Upper lobe of left lung (tissue), 6 donors: ENCODE measurements around the gene GSN. TPM values are rescaled to one million over a fixed set of nuclear protein-coding genes. Genes with fewer than 3 reads are reported as not detected.

Source experiments
- ATAC-seq, 2 donors: fragments of 200-7000 bp; cut with Tn5 transposase; one replicate each; pipeline ENCODE4 v1.9.1; 2022; ENCODE audit warnings: mild to moderate bottlenecking in 2 of 2, moderate library complexity in 2 of 2; ENCODE audit not compliant: low FRiP score in 2 of 2
- DNase-seq, 2 donors: peaks; one replicate each; pipeline ENCODE4 v3.0.0-alpha.2; 2019 to 2020
- H3K27ac ChIP-seq, 4 donors: fragments of 200-600 bp; sonication (generic); one replicate each; pipeline ENCODE4 v1.5.1; 2016 to 2019
- H3K27me3 ChIP-seq, 4 donors: fragments of 200-600 bp; sonication (generic); one replicate each; pipeline ENCODE4 v1.5.1; 2017 to 2019
- H3K36me3 ChIP-seq, 4 donors: fragments of 200-600 bp; sonication (generic); one replicate each; pipeline ENCODE4 v1.5.1; 2016 to 2019
- H3K4me1 ChIP-seq, 4 donors: fragments of 200-600 bp; sonication (generic); one replicate each; pipeline ENCODE4 v1.5.1; 2018 to 2019
- H3K4me3 ChIP-seq, 4 donors: fragments of 200-600 bp; sonication (generic); one replicate each; pipeline ENCODE4 v1.5.1; 2017 to 2019; ENCODE audit warnings: mild to moderate bottlenecking in 2 of 4, moderate library complexity in 1 of 4
- H3K9me3 ChIP-seq, 4 donors: fragments of 200-600 bp; sonication (generic); one replicate each; pipeline ENCODE4 v1.5.1; 2018 to 2019
- CTCF ChIP-seq, 6 experiments: fragments of 450-650 bp in 4 of 6; fragments of 200-600 bp in 2 of 6; sonication (generic) in 2 of 6; IDR thresholded peaks; one replicate each; pipeline ENCODE4 v1.5.1; 2016 to 2019; ENCODE audit warnings: antibody characterized with exemption in 6 of 6
- EP300 ChIP-seq, 4 donors: sonication (generic); formaldehyde crosslinking; IDR thresholded peaks; one replicate each; pipeline ENCODE4 v1.5.1; 2017; ENCODE audit warnings: antibody characterized with exemption in 4 of 4, control low read depth in 2 of 4
- POLR2A ChIP-seq, 4 donors: fragments of 450-650 bp; IDR thresholded peaks; one replicate each; pipeline ENCODE4 v1.5.1; 2016 to 2017; ENCODE audit warnings: antibody characterized with exemption in 4 of 4, mild to moderate bottlenecking in 2 of 4
- POLR2AphosphoS5 ChIP-seq, 2 donors: sonication (generic); formaldehyde crosslinking; IDR thresholded peaks; one replicate each; pipeline ENCODE4 v1.5.1; 2017; ENCODE audit warnings: antibody characterized with exemption in 2 of 2
- WGBS, 2 donors: methylation state at CpG; one replicate each; pipeline ENCODE4 v1.1.5; 2017 to 2018; 5-methylcytosine and 5-hydroxymethylcytosine counted together
- total RNA-seq, 6 donors: library from RNA; depleted of rRNA in 4 of 6; stranded (reverse); fragments of >200 nt in 4 of 6; gene quantifications; one replicate each; pipeline versions ENCODE4 v1.1.0 to v1.2.1, GENCODE V29; 2016 to 2021
- donor health status: DM: no; HTN: no; CAD: no; lungs with moderate emphysema.
- donor health status: DM: no; HTN: yes; CAD: no; lungs with severe emphysema.

The GSN gene
- total RNA-seq, 6 donors from 2014 or later, result 217 to 935 (median 648) TPM

DNA sequence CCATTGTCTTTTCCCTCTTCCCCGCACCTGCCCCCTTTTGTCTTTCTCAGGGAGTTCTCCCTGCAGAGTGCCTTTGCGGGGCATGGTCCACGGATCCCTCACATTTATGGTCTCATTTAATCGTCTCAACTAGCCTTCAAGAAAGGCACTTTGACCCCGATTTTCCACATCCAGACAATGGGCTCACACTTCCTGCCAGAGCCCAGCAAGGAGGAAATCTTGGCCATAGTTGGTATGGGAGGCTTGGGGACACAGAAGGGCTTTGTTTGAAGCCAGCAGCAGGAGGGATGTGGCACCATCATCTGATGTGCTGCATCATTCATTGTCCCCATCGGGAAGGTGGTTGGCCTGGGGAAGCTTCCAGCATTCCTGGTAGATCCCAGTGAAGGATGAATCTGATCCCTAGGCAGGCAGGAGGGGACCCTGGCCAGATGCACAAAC lies 24.9 kb downstream of the GSN start:
- TF ChIP-seq POLR2AphosphoS5 (IDR thresholded peaks at IDR 0.05) (no peak), EP300 (IDR thresholded peaks at IDR 0.05) (no peak), POLR2A (IDR thresholded peaks at IDR 0.05) (no peak), CTCF (IDR thresholded peaks at IDR 0.05) (no peak)
- Histone ChIP-seq H3K36me3 (no peaks in the 10 kb centered on the region), H3K27me3 (no peaks in the 10 kb centered on the region), H3K9me3 (no peaks in the 10 kb centered on the region), H3K27ac (peak overlapping the region in 3 of 4 donors; percentile 1 to 88 (median 32)), H3K4me3 (no peak overlapping the region), H3K4me1 (peaks cover 63 to 74% (median 69%) of the 10 kb centered on the region in 4 donors)
- no peak for DNase-seq
- WGBS, 2 donors, result 86 to 90% methylated on average over 5 to 6 of the region's 6 CpGs
- ATAC-seq, result no peak

- no peaks in the 10 kb centered on the region for H3K27me3 ChIP-seq
- ATAC-seq (no peak), DNase-seq (peak in 1 of 2 donors; percentile 47)
- H3K4me1 ChIP-seq, result peaks cover 63 to 74% (median 69%) of the 10 kb centered on the region in 4 donors
- 80 to 83% methylated on average over 2 to 6 of the region's 6 CpGs for WGBS, 2 donors
- H3K36me3 ChIP-seq, result no peaks in the 10 kb centered on the region
- no peaks in the 10 kb centered on the region for H3K9me3 ChIP-seq
- H3K4me3 ChIP-seq, result peak overlapping the region in 1 of 4 donors; percentile 5
- H3K27ac ChIP-seq, result peak overlapping the region; percentile 56 to 92 (median 88)
- no peak for TF ChIP-seq CTCF (IDR thresholded peaks at IDR 0.05)
- TF ChIP-seq EP300 (IDR thresholded peaks at IDR 0.05), result no peak
- no peak for TF ChIP-seq POLR2A (IDR thresholded peaks at IDR 0.05)
- no peak for TF ChIP-seq POLR2AphosphoS5 (IDR thresholded peaks at IDR 0.05)
These were observed 26.3 kb downstream of the GSN start for GRCh38 chr9:121294151-121294743.

GRCh38 chr9:121294866-121295661 lies 27.1 kb downstream of the GSN start:
- Histone ChIP-seq H3K27ac (peak overlapping the region; percentile 56 to 92 (median 88)), H3K36me3 (no peaks in the 10 kb centered on the region), H3K9me3 (no peaks in the 10 kb centered on the region), H3K4me3 (peak overlapping the region in 1 of 4 donors; percentile 5), H3K4me1 (peaks cover 55 to 74% (median 64%) of the 10 kb centered on the region in 4 donors), H3K27me3 (no peaks in the 10 kb centered on the region)
- WGBS, 2 donors, result 77 to 84% methylated on average over 13 of the region's 13 CpGs
- ATAC-seq (peak; percentile 28 to 59), DNase-seq (peak in 1 of 2 donors; percentile 80)
- TF ChIP-seq POLR2AphosphoS5 (IDR thresholded peaks at IDR 0.05) (peak in 1 of 2 donors; percentile 68), EP300 (IDR thresholded peaks at IDR 0.05) (peak in 1 of 4 donors; percentile 75), POLR2A (IDR thresholded peaks at IDR 0.05) (peak in 1 of 4 donors; percentile 27), CTCF (IDR thresholded peaks at IDR 0.05) (no peak)

DNA sequence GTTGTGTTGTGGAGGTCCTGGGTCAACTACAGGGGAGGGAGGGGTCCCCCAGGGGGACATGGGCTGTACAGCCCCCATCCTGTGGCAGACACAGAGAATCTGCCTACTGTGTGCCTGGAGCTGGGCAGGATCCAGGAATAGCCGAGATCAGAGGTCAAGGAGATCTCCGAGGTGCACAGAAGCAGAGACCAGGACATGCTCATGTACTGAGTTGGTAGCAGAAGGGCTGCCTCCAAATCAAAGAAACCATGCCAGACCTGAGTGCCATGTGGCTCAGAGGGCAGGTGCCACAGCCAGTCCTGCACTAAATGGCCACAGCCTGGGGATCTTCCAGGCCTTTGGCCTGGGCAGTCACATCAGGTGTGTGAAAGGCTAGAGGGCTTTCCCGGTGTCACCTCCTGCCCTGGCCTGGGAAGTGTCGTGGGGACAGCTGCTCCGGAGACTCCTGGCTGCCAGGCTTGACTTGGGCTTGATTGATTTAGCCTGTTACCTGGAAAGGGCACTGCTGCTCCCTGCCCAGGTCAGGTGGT lies 27.8 kb downstream of the GSN start:
- Histone ChIP-seq H3K4me1 (peaks cover 59 to 78% (median 70%) of the 10 kb centered on the region in 4 donors), H3K4me3 (no peak overlapping the region), H3K27me3 (no peaks in the 10 kb centered on the region), H3K9me3 (no peaks in the 10 kb centered on the region), H3K27ac (peak overlapping the region; percentile 56 to 92 (median 88)), H3K36me3 (no peaks in the 10 kb centered on the region)
- no peak for DNase-seq
- no peak for TF ChIP-seq EP300 (IDR thresholded peaks at IDR 0.05)
- no peak for TF ChIP-seq CTCF (IDR thresholded peaks at IDR 0.05)
- ATAC-seq, result no peak
- WGBS, 2 donors, result 78 to 89% methylated on average over 3 to 5 of the region's 5 CpGs
